AG08395 (cell line): ENCODE results near the gene DENND4C.

Experiments
- DNase-seq: peaks from one replicate; pipeline ENCODE4 v3.0.0; 2012; ENCODE audit warnings: mixed read lengths, low spot score

DENND4C gene

DNA sequence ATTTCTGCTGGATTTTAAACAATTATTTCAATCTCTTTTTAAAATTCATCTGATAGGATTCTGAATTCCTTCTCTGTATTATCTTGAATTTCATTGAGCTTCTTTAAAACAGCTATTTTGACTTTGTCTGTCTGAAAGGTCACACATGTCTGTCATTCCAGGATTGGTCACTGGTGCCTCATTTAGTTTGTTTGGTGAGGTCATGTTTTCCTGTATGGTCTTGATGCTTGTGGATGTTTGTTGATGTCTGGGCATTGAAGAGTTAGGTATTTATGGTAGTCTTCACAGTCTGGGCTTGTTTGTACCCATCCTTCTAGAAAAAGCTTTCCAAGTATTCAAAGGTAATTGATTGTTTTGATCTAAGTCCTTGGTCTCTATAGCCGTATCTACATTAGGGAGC is 39.1 kb downstream of the DENND4C start:
- no peak for DNase-seq

DNA sequence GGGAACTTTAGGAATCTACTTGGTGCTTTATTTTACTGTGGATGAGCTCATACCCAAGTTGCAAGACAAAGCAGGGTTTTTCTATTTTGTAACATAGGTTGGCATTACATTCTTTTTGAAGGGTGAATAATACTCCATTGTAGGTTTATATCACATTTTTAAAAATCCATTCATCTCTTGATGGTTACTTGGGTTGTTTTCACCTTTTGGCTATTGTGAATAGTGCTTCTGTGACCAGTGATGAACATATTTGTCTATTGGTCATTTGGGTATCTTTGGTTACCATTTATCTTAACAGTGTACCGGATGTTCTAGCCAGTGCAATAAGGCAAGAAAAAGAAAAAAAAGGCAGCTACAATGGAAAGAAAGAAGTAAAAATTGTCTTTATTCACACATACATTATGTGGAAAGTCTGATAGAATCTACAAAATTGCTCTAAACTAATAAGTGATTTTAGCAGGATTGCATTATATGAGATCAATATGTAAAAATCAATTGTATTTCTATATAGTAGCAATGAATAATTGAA is 40.0 kb downstream of the DENND4C start:
- DNase-seq = no peak

DNA sequence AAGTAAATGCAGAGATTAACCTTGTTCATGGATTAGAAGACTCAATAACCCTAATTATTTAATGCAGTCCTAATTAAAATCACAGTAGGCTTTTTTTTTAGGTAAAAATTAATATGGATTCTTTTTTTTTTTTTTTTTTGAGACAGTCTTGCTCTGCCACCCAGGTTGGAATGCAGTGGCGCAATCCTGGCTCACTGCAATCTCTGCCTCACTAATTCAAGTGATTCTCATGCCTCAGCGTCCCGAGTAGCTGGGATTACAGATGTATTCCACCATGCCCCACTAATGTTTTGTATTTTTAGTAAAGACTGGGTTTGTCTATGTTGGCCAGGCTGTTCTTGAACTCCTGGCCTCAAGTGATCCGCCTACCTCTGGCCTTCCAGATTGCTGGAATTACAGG is 40.6 kb downstream of the DENND4C start:
- DNase-seq = no peak

DNA sequence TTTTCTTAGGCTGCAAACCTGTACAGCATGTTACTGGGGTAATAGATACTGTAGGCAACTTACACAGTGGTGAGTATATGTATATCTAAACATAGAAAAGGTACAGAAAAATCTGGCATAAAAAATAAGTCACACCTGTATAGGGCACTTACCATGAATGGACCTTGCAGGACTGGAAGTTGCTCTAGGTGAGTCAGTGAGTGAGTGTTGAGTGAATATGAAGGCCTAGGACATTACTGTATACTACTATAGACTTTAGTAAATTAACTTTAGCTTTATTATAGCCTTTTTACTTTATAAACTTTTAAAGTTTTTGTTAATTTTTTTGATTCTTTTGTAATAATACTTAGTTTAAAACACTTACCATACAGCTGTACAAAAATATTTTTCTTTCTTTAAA is 51.3 kb downstream of the DENND4C start:
- DNase-seq = no peak

DNA sequence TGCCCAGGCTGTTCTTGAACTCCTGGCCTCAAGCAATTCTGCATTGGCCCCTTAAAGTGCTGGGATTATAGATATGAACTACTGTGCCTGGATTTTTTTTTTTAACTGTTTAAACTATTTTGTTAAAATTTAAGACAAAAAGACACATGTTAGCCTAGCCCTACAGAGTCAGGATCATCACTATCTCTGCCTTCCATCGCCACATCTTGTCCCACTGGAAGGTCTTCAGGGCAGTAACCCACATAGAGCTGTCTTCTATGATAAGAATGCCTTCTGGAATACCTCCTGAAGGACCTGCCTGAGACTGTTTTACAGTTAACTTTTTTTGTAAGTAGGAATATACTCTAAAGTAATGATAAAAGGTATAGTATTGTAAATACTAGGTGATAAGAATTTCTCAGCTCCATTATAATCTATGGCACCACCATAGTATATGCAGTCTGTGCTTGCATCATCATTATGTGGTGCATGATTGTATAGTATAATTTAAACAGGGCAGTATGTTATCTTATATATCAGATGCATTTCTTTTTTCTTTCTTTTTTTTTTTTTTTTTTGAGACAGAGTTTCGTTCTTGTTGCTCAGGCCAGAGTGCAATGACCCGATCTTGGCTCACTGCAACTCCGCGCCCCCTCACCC is 52.7 kb downstream of the DENND4C start:
- DNase-seq = no peak

DNA sequence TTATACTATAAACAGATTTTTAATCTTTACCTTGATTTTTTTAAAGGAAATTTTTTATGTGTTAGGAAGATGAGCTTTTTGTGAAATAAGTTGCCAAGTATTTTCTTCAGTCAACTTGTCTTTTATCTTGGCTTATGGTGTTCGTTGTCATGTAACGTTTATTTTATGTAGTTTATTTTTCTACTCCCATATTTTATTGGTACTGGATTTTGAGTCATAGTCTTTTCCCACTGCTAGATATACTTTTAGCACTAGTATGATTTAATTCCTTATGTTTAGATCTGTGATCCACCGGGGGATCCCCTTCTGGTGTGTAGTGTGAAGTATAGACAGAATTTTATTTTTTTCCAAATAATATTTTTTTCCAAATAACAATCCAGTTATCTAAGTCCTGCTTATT is 54.2 kb downstream of the DENND4C start:
- DNase-seq = no peak

DNA sequence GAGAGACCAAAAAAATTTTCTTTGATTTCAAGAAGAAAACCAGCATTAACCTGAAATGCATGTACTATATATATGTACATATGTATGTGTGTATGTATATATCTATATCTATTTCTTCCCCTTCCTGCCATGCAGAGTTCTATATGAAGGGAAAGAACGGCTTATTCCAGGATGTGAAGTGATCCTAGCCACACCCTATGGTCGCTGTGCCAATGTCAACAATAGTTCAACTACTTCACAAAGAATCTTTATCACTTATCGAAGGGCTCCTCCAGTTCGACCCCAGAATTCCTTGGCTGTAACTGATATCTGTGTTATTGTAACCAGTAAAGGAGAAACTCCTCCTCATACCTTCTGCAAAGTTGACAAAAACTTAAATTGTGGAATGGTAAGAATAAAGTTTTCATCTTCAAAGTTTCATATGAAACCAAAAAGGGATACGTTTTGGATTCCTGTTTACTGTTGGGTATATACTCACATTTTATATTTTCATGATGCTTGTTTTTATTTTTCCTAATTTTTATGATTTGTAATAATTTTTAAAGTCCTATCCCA is 56.2 kb downstream of the DENND4C start:
- DNase-seq = no peak

DNA sequence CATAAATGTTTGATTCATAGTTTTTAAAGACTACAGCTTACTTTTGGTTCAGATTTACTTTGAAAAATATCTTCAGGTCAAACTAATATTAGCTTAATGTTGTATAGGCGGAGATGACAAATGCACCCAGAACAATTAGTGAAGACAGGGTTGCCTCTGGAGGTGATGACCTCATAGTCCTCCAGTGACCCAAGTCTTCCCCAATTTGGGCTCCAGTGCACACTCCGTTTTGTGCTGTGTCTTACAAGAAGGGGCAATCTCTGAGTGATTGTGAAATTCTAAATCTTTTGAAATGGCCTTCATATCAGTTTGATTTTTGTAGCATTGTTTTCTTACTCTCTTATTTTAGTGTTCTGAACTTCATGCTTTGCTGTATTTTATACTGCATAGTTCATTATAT is 57.6 kb downstream of the DENND4C start:
- DNase-seq = no peak

DNA sequence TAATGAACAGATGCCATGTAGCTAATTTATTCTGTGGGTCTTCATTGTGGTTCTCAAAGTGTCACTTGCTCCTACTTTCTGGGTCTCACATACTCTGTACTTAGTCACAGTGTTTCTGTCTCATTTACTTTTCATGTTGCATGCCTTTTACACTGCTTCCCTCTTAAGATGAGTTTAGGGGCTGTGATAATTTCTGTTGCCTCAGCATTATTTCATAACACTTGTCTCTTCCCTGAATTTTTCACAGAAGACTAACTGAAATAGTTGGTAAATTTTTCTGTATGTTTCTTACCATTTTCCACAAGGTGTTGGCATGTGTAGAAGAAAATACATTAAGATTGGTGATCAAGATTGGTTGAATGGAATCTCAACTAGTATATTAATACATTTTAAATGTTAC is 59.6 kb downstream of the DENND4C start:
- no peak for DNase-seq

DNA sequence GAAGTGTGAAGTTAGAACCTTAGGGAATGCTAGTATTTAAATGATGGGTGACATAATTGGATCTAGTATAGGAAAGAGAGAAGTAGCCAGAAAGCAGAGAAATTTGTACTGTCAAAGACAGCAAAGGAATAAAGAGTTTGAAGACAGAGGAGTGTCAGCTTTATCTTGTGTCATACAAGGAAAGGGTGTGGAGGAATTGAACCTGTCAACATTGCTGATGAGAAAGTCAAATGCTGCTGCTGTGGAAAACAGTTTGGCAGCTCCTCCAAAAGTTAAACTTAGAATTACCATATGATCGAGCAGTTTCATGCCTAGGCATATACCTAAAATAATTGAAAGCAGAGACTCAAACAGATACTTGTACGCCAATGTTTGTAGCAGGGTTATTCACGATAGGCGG is 63.7 kb downstream of the DENND4C start:
- DNase-seq = no peak

DNA sequence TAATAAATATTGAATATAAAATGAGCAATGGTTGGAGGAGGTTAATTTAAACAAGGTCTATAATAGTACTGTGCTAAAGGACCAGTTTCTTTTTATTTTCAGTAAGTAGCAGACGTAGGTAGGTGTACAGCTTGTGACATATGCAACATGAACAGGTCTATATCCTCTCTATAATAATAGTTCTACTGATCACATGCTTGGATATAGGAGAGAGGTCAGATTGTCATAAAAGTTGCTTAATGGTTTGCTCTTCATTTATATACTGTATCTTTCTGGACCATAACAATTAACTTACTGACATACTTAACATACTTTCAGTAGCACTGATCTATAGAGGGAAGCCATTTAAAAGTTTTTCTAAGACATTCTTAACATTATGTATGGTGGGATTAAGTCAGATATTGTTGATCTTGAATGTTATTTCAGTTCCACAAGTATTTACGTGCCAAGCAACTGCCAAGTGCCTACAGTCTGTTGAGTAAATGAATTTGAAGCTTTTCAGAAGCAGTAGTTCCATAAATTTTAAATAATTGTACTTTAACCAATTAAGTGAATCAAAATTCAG is 68.0 kb downstream of the DENND4C start:
- DNase-seq = no peak

DNA sequence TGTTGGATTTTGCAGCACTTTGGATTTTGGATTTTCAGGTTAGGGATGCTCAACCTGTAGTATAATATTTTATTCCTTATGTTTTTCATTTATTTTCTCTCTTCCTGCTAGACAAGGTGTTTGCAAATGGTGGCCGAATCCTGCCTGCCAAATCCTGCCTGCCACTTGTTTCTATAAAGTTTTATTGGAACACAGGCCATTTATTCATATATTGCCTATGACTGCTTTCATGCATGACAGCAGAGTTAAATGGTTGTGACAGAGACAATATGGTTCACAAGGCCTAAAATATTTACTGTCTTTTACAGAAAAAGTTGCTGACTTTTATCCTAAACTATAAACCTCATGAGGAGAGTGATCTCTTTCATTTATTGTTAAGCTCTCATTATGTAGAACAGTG is 72.7 kb downstream of the DENND4C start:
- DNase-seq = no peak

DNA sequence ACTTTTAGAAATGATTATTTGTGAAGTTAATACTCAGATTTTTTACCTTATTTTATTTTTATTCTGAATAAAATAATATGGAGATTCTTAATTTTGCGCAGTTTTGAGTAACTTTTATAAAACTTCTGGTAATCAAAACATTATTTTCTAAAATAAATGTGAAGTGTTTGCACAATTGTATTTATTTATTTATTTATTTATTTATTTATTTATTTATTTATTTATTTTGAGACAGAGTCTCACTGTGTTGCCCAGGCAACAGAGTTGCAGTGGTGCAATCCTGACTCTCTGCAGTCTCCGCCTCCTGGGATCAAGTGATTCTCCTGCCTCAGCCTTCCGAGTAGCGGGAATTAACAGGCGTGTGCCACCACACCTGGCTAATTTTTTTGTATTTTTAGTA is 76.1 kb downstream of the DENND4C start:
- DNase-seq = no peak

DNA sequence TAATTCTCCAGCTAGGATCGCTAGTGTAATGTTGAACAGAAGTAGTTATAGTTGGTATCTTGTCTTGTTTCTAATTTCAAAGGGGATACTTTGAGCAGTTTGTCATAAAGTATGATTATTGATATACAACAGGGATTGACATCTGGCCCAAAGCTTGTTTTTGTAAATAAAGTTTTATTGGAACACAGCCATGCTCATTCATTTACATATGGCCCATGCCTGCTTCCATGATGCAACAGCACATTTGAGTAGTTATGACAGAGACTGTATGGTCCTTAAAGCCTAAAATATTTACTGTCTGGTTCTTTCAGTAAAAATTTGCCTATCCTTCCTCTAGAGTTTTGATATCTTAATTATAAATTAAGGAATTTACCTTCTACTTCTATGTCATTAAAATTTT is 79.8 kb downstream of the DENND4C start:
- no peak for DNase-seq

DNA sequence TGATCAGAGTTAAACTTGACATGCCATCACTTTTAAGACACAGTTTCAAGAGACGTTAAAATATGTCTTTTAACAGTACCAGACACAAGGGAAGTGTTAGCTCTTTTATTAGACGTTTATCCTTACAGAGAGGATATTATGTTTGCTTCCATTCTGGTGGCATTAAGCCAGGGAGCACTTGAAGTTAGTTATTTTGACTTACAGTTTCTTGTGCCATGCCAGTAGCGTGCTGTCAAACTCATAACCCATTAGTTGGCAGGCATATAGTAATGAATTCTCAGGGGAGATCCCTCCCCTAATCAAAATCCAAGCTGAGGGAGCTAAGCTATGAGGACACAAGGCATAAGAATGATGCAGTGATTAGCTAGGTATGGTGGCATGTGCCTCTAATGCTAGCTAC is 83.1 kb downstream of the DENND4C start:
- no peak for DNase-seq

DNA sequence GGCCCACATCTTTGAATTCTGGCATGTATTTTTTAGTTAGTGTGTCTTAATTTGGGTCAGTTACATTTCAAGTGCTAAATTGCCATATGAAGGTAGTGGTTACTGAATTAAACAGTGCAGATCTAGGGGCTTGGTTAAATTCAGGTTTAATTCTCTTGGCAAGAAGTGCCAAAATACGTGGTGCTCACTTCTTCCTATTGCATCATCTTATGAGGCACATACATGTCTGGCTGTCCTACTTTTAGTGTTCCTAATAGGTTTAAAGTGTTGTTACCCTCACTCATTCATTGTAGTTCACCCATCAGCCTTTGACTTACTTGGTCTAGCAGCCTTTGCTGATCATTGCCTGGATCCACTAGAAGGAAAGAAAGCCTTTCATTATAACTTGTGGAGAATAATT is 90.0 kb downstream of the DENND4C start:
- DNase-seq = no peak

DNA sequence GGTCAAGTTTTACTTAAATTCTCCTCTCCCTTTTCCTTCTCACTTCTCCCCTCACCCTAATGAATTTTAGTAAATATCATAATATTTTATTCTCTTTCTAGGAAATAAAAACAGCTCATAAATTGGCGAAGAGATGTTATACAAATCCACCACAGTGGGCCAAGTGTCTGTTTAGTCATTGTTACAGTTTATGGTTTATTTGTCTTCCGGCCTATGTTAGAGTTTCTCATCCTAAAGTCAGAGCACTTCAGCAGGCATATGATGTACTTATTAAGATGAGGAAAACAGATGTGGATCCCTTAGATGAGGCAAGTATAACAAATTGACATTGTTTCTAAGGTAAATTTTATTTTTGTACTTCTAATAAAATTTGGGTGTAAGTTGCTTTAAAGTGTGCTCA is 101.4 kb downstream of the DENND4C start:
- DNase-seq = no peak

DNA sequence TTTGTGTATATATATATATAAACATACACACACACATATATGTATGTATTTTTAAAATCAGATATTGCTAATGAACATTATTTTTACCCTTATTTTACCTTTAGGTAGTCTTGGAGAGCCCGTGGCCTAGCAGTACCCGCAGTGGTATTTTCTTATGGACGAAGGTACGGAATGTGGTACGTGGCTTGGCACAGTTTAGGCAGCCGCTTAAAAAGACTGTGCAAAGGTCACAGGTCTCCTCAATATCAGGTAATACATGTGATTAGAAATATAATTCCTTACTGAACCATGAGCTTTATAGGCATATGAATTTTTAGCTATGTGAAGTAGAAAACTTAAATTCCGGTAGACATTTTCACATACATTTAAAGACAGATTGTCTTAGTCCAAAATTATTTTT is 105.7 kb downstream of the DENND4C start:
- DNase-seq = no peak

DNA sequence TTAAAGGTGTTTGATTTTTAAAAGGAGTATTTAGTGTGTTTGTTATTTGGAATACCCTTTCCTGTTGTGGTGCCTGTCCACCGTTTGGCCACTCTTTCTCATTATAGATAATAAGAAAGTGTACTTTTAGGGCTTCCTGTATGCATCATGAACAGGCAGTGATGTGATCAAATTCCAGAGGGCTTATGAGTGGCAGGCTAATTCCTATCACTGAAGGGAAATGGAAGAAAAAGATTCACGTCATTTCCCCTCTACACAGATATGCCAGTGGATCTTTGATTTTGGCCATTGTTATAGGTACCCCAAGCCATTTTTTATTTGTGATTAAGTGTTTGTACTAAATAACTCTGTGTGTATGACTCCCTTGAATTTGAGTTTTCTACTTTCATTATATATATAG is 112.5 kb downstream of the DENND4C start:
- DNase-seq = no peak

DNA sequence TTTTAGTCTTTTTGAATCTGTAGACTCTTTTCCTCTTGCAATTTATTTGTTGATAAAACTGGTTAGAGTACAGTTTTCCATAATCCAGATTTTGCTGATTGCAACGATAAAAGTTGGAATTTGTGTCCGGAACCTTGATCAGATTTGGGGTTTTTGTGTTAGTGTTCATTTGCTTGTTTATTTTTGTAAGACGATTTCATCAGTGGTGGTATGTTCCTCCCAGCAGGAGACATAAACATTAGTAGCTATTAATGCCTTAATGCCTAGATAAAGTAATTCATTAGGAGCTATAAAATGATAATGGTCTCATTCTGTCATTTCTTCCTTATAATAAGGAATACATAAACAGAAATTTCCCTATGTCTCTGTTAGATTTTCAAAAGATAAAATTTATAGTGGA is 128.2 kb downstream of the DENND4C start:
- no peak for DNase-seq

DNA sequence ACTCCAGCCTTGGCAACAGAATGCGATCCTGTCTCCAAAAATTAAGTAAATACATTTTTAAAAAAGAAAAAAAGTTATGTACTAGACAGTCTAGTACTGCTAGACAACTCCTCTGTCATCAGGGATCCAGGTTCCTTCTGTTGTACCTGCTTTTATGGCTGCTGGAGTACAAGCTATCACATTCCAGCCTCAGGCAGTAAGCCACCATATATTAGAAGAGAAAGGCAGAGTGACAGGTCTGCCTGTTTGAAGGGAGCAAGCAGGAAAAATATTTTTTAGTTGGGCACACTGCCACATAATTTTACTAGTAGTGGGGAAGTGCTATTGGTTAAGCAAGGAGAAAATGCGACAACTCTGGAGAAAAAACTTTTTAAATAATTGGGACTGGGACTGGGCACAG is 138.6 kb downstream of the DENND4C start:
- DNase-seq = no peak

DNA sequence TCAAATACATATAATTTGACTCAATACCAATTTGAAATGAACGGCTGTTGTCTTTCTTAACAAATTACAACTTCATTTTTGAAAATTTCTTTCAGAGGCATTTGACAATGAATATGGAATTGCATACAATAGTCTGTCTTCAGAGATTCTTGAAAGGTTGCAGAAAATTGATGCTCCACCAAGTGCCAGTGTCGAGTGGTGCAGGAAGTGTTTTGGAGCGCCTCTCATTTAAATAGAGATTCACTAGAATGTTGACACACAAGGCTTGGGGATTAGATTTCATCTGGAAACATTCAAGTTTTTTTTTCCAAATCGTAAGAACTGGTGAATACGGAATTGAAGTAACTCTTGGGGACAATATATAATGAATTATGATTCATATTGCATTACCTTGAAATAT is 141.4 kb downstream of the DENND4C start:
- no peak for DNase-seq

DNA sequence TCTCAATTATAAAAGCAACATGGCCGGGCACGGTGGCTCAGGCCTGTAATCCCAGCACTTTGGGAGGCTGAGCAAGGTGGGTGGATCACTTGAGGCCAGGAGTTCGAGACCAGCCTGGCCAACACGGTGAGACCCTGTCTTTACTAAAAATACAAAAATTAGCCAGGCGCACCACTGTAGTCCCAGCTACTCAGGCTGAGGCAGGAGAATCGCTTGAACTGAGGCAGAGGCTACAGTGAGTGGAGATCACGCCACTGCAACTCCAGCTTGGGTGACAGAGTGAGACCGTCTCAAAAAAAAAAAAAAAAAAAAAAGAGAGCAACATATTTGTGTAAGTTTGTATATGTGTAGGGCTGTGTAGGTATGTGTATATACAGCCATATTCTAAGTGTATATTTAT is 142.1 kb downstream of the DENND4C start:
- no peak for DNase-seq

DNA sequence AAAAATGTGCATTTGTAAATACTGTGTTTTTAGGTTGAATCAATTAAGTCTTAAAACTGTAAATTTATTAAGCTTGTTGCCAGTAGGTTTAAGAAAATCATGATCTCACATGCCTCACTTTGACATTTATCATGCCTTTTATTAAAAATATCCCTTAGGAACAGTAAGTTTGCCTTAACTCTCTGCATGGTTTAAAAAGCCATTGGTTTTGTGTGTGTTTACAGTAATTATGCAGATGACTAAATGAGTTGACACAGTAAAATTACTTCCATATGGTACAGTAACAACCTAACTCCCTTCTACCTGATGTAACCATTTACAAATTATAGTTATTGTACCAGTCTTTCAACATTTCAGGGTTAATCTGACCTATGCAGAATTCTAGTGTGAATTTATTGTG is 143.0 kb downstream of the DENND4C start:
- DNase-seq = no peak
